GM12801 (cell line): Measurements from ENCODE around the gene LAMB1.

ENCODE experiments used
- CTCF ChIP-seq: IDR thresholded peaks from one replicate; pipeline ENCODE4 v1.5.1; 2011; ENCODE audit warnings: control low read depth; ENCODE audit not compliant: insufficient read length; ENCODE audit errors: extremely low read depth

Gene LAMB1

DNA sequence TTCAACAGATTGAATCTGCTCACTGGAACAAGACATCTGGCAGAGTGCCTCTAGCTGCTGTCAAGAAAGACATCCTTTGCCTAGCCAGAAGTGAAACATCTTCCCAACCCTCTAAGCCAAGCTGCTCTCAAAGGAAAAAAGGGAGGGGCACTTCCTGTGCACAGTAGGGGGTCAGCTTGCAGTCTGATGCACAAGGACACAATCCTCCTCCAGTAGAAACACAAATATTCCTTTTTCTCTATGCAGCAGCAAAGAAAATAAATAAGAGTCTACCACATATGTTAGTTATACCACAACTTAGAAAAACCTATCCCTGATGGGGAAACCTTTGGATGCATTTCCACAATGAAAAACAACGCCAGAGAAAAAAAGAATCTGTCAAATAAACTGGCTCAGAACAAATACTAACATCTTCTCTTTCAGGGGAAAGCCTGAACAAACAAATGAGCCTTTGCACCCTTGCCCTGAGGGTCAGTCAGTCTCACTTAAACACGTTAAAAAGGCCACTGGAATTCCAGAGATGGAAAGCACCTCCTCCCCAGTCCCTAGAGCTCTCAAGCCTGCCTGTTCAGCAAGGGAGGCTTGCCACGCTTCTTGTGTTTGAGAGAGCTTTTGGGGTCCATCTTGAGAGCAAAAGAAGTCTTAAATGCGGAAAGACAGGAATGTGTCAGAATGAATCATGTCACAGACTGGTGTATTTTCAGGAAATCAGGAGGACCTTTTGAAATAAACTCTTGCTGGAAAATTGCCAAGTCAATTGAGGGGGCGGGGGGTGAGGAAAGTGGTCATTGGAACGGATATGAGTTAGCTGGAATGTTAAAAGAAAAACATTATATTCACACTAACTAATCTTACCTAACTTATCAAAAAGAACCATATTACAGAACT is 7.5 kb downstream of the LAMB1 start:
- no peak for TF ChIP-seq CTCF

- TF ChIP-seq CTCF: no peak
These were observed 8.4 kb downstream of the LAMB1 start for GRCh38 chr7:107994421-107995030.

DNA sequence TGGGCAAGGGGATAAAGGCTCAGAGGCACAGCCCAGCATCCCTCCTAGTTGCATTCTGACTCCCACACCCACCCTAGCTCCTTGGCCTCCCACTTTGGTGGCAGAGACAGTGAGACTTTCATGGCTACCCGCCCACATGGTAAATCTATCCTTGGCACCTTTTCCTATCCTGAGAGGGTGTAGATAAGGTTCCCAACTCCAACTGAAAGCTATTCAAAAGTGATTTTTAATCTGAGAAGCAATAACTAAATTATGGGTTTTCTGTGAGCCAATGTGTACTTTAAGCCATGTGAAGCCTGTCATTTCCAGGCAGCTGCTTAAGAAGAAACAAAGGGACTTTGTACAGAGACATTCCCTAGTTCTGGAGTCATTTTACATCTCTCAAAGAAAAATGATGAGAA is 9.1 kb downstream of the LAMB1 start:
- TF ChIP-seq CTCF: no peak

GRCh38 chr7:107989618-107990373 is 13.2 kb downstream of the LAMB1 start:
- no peak for TF ChIP-seq CTCF

DNA sequence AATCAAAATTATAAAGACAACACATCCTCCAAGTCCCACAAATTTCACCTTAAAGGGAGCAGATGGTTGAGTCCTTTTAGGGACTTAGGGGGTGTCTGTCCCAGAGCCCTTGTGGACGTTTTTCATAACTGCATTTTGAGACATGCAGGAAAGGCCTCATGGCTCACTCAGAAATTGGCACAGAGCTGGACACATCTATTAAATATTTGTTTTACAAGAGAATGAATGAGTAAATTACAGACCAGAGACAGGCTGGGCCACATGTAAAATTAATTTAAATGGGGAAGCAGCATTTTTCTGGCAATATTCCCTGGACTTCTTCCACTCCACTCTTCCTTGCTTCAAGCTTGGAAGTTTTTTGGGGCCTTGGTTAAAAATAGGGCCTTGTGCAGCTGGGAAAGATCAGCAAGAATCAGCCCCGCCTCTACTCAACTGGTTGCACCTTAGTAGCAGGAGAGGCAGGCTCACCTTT is 20.0 kb downstream of the LAMB1 start:
- no peak for TF ChIP-seq CTCF

DNA sequence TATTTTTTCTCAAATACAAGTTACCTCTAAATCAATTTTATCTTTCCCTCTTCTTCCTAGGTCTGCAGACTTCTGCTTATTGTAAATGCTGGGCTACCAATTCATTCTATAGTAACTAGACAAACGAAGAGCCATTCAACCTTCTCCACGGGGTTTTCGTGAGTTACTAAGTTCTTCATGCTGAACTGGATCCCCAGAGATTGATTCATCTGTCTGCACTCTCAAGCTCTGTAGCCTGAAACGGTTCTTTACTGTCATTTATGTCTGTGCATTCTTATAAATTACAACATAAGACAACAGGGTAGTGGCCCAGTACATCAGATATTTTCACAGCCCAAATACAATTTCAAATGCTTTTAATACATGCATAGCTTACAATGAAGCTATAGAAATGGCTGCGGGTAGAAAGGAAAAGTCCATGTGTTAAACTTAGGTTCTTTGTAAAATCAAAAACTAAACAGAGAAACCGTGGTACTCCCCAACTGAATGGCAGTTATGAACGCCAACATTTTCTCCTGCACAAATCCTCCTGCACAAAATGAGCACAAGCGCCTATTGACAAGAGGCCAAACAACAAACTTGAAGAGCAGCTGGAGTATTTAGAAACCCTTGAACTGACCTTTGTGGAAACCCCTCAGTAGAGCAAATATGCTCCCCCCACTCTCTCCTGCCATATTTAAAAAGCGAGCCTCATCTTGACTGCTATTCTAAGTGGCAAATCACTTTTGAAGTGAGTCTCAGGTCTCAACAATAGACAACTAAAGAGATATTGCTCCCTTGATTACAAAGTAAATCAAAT is 20.7 kb downstream of the LAMB1 start:
- TF ChIP-seq CTCF: no peak
